Spinal cord (tissue), 10 donors: ENCODE data around the gene IPCEF1. TPM values are rescaled to one million over a fixed set of nuclear protein-coding genes. Genes with fewer than 3 reads are reported as not detected.

Experiments used
- DNase-seq, 6 donors: peaks; one replicate each; pipeline versions ENCODE4 v3.0.0 to v3.0.0-alpha.2; 2013 to 2015; ENCODE audit warnings: low spot score in 6 of 6, low read depth in 4 of 6
- H3K27ac ChIP-seq: one replicate; pipeline ENCODE4 v1.5.1; 2013; ENCODE audit warnings: low read depth, low read length, control low read depth
- H3K27me3 ChIP-seq: one replicate; pipeline ENCODE4 v1.6.1; 2013; ENCODE audit warnings: low read length; ENCODE audit not compliant: control insufficient read depth, insufficient read depth
- H3K36me3 ChIP-seq: one replicate; pipeline ENCODE4 v1.6.1; 2013; ENCODE audit warnings: low read length; ENCODE audit not compliant: control insufficient read depth, insufficient read depth
- H3K4me1 ChIP-seq: one replicate; pipeline ENCODE4 v1.6.1; 2013; ENCODE audit warnings: low read length; ENCODE audit not compliant: control insufficient read depth, insufficient read depth
- H3K4me3 ChIP-seq: one replicate; pipeline ENCODE4 v1.5.1; 2013; ENCODE audit warnings: low read depth, low read length, control low read depth
- H3K9me3 ChIP-seq: one replicate; pipeline ENCODE4 v1.6.1; 2013; ENCODE audit warnings: low read length; ENCODE audit not compliant: control insufficient read depth, insufficient read depth
- WGBS: methylation state at CpG from one replicate; pipeline ENCODE4 v1.1.5; 2013; ENCODE audit warnings: missing lambda C conversion rate; ENCODE audit not compliant: insufficient coverage; 5-methylcytosine and 5-hydroxymethylcytosine counted together
- polyA plus RNA-seq, 2 donors: library from polyadenylated mRNA; unstranded; fragments of 120-200 nt; gene quantifications; one replicate each; pipeline ENCODE4 v1.2.1, GENCODE V29; 2013; ENCODE audit not compliant: insufficient read length in 2 of 2
- total RNA-seq, 2 donors: library from RNA; depleted of rRNA in 1 of 2; stranded (reverse); fragments of 120-200 nt in 1 of 2; fragments of >200 nt in 1 of 2; gene quantifications; one replicate each; pipeline versions ENCODE4 v1.2.3 to v1.2.4, GENCODE V29; 2013 to 2014
- donor health status: healthy.

Gene IPCEF1
- total and polyA plus RNA-seq, 4 donors = 5.4 to 11.8 (median 8.2) TPM

DNA sequence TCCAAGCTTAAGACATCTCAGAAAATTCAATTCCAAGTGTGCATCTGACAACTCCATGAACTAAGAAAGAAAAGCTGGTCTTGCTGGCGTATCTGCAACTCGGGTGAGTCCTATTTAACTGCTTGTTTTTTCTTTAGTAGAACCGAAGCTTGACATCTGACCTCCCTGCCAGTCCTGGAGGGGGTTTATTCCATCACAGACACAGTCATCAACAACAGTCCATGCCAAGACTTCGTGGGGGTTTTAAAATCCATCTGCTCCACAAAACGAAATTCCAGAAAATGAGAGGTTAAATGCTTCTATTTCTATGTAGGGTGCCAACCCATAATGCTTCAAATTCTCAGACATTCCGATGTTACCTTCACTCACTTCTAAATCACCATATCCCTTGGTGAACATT, 133.9 kb downstream of the IPCEF1 start:
- no peak overlapping the region for H3K4me3 ChIP-seq
- no peak overlapping the region for H3K27ac ChIP-seq
- no peaks in the 10 kb centered on the region for H3K4me1 ChIP-seq
- H3K27me3 ChIP-seq = no peaks in the 10 kb centered on the region
- H3K36me3 ChIP-seq = no peaks in the 10 kb centered on the region
- no peaks in the 10 kb centered on the region for H3K9me3 ChIP-seq
- WGBS = no CpG with 5 or more reads among the region's 6 CpGs
- peak in 1 of 6 donors; percentile 41 for DNase-seq

DNA sequence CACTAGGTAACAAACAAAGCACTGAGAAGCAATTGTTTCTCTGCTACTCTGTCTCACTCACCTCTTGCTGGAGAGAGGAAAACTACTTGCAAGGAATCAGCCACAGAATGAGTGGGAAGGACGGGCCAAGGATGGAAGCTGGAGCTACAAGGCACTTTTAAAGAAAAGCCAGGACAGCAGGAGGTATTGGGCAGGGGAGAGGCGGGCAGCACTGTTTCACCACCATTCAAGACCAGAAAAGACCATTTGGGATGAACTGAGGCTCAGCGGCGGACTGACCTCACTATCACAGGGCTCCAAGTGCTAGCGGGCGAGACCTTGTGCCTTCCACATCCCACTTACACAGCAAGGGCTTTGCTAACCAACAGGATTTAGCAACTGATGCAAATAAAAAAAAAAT, 137.4 kb downstream of the IPCEF1 start:
- no peaks in the 10 kb centered on the region for H3K27me3 ChIP-seq
- WGBS = 80% methylated on average over 3 of the region's 6 CpGs
- no peaks in the 10 kb centered on the region for H3K4me1 ChIP-seq
- DNase-seq = no peak
- no peak overlapping the region for H3K27ac ChIP-seq
- no peak overlapping the region for H3K4me3 ChIP-seq
- no peaks in the 10 kb centered on the region for H3K9me3 ChIP-seq
- H3K36me3 ChIP-seq = no peaks in the 10 kb centered on the region

DNA sequence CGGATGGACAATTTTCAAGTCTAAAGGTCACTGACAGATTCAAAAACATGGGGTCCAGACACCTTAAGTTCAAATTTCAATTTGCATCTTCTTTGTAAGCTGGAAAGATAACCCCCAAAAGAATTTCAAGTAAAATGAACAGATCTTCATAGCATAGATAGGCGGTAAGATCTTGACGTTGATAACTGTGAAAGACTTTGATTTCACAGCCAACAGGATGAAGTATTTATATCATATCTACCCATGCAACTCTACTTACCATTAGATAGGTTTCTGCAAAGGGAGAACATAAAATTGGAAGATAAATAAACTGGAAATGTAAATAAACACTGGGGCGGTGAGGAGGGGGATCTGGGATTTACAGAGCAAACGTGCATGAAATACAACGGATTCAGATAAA, 137.8 kb downstream of the IPCEF1 start:
- Histone ChIP-seq H3K36me3 (no peaks in the 10 kb centered on the region), H3K4me3 (no peak overlapping the region), H3K27me3 (no peaks in the 10 kb centered on the region), H3K4me1 (no peaks in the 10 kb centered on the region), H3K27ac (no peak overlapping the region), H3K9me3 (no peaks in the 10 kb centered on the region)
- DNase-seq = no peak
- WGBS = 78% methylated on average over 3 of the region's 6 CpGs

DNA sequence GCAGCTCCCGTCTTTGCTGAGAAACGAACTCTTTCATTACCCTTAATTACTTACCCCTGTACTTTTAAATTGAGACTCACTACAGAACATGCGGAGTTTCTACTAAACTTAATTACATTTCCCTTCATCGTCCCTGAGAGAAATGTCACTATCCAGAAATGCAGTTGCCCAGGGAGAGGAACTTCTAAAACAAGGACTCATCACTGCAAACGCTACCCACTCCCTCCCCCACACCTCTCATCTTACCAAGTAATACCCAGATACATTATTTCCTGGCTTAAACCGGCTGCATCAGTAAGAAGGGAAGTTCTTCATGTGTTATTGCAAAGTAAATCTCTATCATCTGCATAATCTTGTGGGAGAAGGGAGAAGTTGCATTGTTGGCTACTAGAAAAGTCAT, 138.3 kb downstream of the IPCEF1 start:
- no peaks in the 10 kb centered on the region for H3K9me3 ChIP-seq
- no peaks in the 10 kb centered on the region for H3K4me1 ChIP-seq
- DNase-seq = peak in 1 of 6 donors; percentile 79
- H3K27ac ChIP-seq = no peak overlapping the region
- 44% methylated on average over 4 of the region's 6 CpGs for WGBS
- H3K4me3 ChIP-seq = no peak overlapping the region
- H3K27me3 ChIP-seq = no peaks in the 10 kb centered on the region
- no peaks in the 10 kb centered on the region for H3K36me3 ChIP-seq

DNA sequence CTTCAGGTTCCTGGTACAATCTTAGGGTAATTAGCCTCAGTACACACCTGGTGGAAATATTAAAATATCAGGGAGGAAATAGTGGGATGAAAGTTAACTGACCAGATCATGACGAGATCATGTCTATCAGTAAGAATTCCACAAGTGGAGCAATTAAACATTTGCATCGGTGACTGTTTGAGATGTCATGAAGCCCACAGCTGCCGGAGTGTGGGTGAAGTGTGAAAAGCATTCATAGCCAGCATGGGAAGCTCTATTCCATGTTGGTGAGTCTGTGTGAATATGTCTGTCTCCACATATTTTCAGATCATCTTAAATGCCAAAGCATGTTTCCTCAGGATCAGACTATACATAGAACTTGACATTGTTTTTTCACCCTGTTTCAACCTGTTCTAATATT, 142.8 kb downstream of the IPCEF1 start:
- H3K27me3 ChIP-seq = no peaks in the 10 kb centered on the region
- H3K36me3 ChIP-seq = no peaks in the 10 kb centered on the region
- DNase-seq = no peak
- no peaks in the 10 kb centered on the region for H3K4me1 ChIP-seq
- 100% methylated on average over 1 of the region's 3 CpGs for WGBS
- no peak overlapping the region for H3K4me3 ChIP-seq
- H3K9me3 ChIP-seq = no peaks in the 10 kb centered on the region
- no peak overlapping the region for H3K27ac ChIP-seq

DNA sequence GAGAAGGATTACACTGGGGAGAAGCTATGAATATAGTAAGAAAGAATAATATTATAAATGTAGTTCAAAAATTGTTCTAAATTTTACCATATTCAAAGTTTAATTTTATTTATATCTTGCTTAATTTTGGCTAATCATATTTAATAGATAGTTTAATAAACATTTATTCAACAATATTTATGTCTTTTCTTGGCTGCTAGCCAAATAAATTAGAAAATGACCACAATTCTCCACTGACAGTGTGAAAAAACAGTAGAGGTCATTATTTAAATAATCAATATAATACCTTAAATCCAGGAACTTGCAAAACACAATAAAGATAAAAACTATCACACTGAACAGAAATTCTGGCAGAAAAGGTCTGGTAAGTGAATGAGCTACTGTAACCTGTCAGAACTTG, 145.9 kb downstream of the IPCEF1 start:
- Histone ChIP-seq H3K27ac (no peak overlapping the region), H3K4me1 (no peaks in the 10 kb centered on the region), H3K4me3 (no peak overlapping the region), H3K9me3 (no peaks in the 10 kb centered on the region), H3K36me3 (no peaks in the 10 kb centered on the region), H3K27me3 (no peaks in the 10 kb centered on the region)
- DNase-seq = no peak

DNA sequence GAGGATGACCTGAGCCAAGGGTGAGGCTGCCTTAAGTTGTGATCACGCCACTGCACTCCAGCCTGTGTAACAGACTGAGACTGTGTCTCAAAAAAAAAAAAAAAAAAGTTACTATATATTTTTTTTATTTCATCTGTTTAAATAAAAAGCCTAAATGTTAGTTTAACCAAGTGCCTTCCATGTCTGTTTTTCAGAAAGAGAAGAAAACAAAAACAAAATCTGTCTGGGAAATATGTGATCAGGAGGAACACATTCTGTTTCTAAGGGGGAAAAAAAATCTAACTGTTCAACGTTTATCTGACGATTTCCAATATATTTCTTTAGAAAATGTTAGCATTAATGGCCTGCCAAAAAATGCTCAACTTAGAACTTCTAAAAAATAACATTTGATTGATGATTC, 147.0 kb downstream of the IPCEF1 start:
- no peaks in the 10 kb centered on the region for H3K27me3 ChIP-seq
- no peaks in the 10 kb centered on the region for H3K4me1 ChIP-seq
- DNase-seq = peak in 1 of 6 donors; percentile 50
- H3K9me3 ChIP-seq = no peaks in the 10 kb centered on the region
- no peak overlapping the region for H3K27ac ChIP-seq
- no CpG with 5 or more reads among the region's 3 CpGs for WGBS
- H3K36me3 ChIP-seq = no peaks in the 10 kb centered on the region
- H3K4me3 ChIP-seq = no peak overlapping the region

DNA sequence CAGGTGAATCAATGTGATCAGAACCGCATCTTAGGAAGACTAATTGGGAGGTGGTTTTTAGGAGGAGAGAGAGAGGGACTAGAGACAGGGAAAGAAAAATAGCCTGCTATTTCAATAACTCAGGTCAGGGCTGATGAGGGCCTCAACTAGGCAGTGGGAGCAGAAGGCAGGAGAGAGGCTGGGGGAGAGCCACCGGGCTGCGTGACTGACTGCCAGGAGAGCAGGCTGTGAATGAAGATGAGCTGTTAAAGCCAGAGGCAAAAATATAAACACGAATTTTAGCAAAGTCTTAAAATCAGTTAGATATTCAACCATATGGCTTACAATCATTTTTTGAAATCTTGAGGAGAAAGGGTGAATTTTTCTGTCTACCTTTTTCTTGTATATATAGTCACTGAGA, 149.6 kb downstream of the IPCEF1 start:
- H3K27ac ChIP-seq = no peak overlapping the region
- no peaks in the 10 kb centered on the region for H3K36me3 ChIP-seq
- peak in 1 of 6 donors; percentile 43 for DNase-seq
- WGBS = 0% methylated on average over 1 of the region's 4 CpGs
- H3K27me3 ChIP-seq = no peaks in the 10 kb centered on the region
- no peaks in the 10 kb centered on the region for H3K4me1 ChIP-seq
- no peaks in the 10 kb centered on the region for H3K9me3 ChIP-seq
- no peak overlapping the region for H3K4me3 ChIP-seq

DNA sequence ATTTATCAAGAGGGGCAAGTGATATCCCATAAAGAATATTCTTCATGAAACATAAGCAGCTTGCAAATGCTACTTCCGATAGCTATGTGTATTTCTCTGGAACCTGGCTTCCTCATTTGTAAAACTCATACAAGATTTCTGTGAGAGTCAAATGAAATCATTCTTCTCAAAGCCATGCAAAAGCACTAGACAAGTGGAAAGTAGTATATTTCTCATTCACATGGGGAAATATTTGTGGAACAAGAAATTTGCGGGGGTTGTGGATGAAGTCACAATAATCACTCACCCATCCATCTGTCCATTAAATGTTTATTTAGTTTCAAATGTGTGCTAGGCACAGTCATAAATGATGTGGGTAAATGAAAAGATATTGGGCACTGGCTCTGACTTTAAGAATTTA, 150.5 kb downstream of the IPCEF1 start:
- Histone ChIP-seq H3K9me3 (no peaks in the 10 kb centered on the region), H3K36me3 (no peaks in the 10 kb centered on the region), H3K27ac (no peak overlapping the region), H3K27me3 (no peaks in the 10 kb centered on the region), H3K4me3 (no peak overlapping the region), H3K4me1 (no peaks in the 10 kb centered on the region)
- no peak for DNase-seq
- no CpG with 5 or more reads among the region's 2 CpGs for WGBS

DNA sequence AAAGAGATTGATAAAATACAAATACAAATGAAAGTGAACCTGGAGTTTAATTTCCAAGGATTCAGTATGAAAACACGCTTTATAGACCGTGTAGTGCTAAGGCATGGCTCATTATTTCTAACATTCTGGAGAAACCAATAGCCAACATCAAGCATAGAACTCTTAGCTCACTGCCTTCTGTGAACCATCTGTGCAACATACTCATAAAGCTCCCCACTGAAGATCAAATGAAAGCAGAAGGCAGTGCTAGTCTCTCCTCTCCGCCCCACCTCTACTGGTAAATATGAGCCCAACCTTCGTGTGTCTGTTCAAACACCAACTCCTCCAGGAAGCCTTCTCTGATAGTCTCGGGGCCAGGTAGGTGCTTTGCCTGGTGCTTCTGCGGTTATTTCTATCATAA, 153.6 kb downstream of the IPCEF1 start:
- DNase-seq = peak in 1 of 6 donors; percentile 51
- Histone ChIP-seq H3K27me3 (no peaks in the 10 kb centered on the region), H3K36me3 (no peaks in the 10 kb centered on the region), H3K9me3 (no peaks in the 10 kb centered on the region), H3K4me3 (no peak overlapping the region), H3K27ac (no peak overlapping the region), H3K4me1 (no peaks in the 10 kb centered on the region)
- WGBS = 81% methylated on average over 3 of the region's 6 CpGs
